Esophagus squamous epithelium (tissue), 5 donors: ENCODE data around the gene MOAP1. TPM values are rescaled to one million over a fixed set of nuclear protein-coding genes. Genes with fewer than 3 reads are reported as not detected.

ENCODE experiments used
- DNase-seq: peaks from one replicate; lab custom pipeline; 2025; lab: John Stamatoyannopoulos, UW
- H3K27ac ChIP-seq, 4 donors: fragments of 200-600 bp; sonication (generic); one replicate each; pipeline ENCODE4 v1.5.1; 2016 to 2019; ENCODE audit warnings: mild to moderate bottlenecking in 1 of 4
- H3K27me3 ChIP-seq, 4 donors: fragments of 200-600 bp; sonication (generic); 1 replicate in 3 of 4; 2 replicates in 1 of 4; pipeline versions ENCODE4 v1.5.1 to v1.6.0; 2017 to 2021; ENCODE audit warnings: antibody characterized with exemption in 1 of 4
- H3K36me3 ChIP-seq, 3 donors: fragments of 200-600 bp; sonication (generic); one replicate each; pipeline ENCODE4 v1.5.1; 2016 to 2019
- H3K4me1 ChIP-seq, 3 donors: fragments of 200-600 bp; sonication (generic); one replicate each; pipeline ENCODE4 v1.5.1; 2017 to 2019
- H3K4me3 ChIP-seq, 4 donors: fragments of 200-600 bp; sonication (generic); 1 replicate in 3 of 4; 2 replicates in 1 of 4; pipeline ENCODE4 v1.5.1; 2016 to 2019; ENCODE audit warnings: mild to moderate bottlenecking in 2 of 4, moderate library complexity in 1 of 4
- H3K9me3 ChIP-seq, 3 donors: fragments of 200-600 bp; sonication (generic); one replicate each; pipeline ENCODE4 v1.5.1; 2016 to 2019
- POLR2A ChIP-seq, 4 donors: fragments of 450-650 bp; IDR thresholded peaks; one replicate each; pipeline ENCODE4 v1.6.1; 2017; ENCODE audit warnings: antibody characterized with exemption in 4 of 4, mild to moderate bottlenecking in 4 of 4, moderate library complexity in 3 of 4
- WGBS, 2 donors: methylation state at CpG; one replicate each; pipeline ENCODE4 v1.1.5; 2018; 5-methylcytosine and 5-hydroxymethylcytosine counted together
- intact Hi-C: fragments of 100-400 bp; cut with DNase I; formaldehyde crosslinking; loops from one replicate; pipeline ENCODE4 v1.15.0; 2022
- total RNA-seq, 4 donors: library from RNA; depleted of rRNA; stranded (reverse); fragments of >200 nt; gene quantifications; one replicate each; pipeline ENCODE4 v1.1.0, GENCODE V29; 2016
- TF ChIP-seq, protein P1 (sequence below), 6 experiments: fragments of 450-650 bp in 4 of 6; fragments of 200-600 bp in 2 of 6; sonication (generic) in 2 of 6; IDR thresholded peaks; one replicate each; pipeline ENCODE4 v1.5.1; 2016 to 2019; ENCODE audit warnings: antibody characterized with exemption in 6 of 6, mild to moderate bottlenecking in 4 of 6, moderate library complexity in 4 of 6
- donor health status: DM: yes; HTN: yes; CAD: no.

The MOAP1 gene
- total RNA-seq, 4 donors from 2014 or later = 4.9 to 28.8 (median 11.5) TPM

DNA sequence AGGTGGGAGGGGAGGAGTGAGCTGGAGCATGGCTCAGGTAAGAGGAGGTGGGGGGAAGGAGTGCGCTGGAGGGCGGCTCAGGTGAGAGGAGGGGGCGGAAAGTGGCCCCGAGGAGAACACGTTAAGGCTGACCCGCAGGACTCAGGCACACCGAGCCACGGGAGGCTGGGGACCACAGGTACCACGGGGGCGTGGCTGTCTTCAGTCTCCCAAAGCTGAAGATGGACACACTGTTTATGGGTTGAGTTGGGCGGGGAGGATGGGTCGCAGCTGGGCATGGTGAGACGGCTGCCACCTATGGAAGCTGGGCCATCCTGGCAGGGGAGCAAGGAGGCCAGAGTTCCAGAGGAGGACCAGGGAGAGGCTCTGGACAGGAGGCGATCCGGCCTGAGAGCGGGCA is 45.8 kb upstream of the MOAP1 start:
- H3K9me3 ChIP-seq = no peaks in the 10 kb centered on the region
- intact Hi-C loops = no loop called here
- 88 to 92% methylated on average over 15 to 16 of the region's 16 CpGs for WGBS, 2 donors
- DNase-seq = no peak
- peaks cover 0 to 36% (median 6%) of the 10 kb centered on the region in 3 donors for H3K36me3 ChIP-seq
- H3K27me3 ChIP-seq = no peaks in the 10 kb centered on the region
- peaks cover 0 to 16% (median 0%) of the 10 kb centered on the region in 3 donors for H3K4me1 ChIP-seq
- no peak for TF ChIP-seq POLR2A (IDR thresholded peaks at IDR 0.05)
- TF ChIP-seq, protein P1, sequence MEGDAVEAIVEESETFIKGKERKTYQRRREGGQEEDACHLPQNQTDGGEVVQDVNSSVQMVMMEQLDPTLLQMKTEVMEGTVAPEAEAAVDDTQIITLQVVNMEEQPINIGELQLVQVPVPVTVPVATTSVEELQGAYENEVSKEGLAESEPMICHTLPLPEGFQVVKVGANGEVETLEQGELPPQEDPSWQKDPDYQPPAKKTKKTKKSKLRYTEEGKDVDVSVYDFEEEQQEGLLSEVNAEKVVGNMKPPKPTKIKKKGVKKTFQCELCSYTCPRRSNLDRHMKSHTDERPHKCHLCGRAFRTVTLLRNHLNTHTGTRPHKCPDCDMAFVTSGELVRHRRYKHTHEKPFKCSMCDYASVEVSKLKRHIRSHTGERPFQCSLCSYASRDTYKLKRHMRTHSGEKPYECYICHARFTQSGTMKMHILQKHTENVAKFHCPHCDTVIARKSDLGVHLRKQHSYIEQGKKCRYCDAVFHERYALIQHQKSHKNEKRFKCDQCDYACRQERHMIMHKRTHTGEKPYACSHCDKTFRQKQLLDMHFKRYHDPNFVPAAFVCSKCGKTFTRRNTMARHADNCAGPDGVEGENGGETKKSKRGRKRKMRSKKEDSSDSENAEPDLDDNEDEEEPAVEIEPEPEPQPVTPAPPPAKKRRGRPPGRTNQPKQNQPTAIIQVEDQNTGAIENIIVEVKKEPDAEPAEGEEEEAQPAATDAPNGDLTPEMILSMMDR (IDR thresholded peaks at IDR 0.05) = no peak
- no peak overlapping the region for H3K27ac ChIP-seq
- H3K4me3 ChIP-seq = no peak overlapping the region

DNA sequence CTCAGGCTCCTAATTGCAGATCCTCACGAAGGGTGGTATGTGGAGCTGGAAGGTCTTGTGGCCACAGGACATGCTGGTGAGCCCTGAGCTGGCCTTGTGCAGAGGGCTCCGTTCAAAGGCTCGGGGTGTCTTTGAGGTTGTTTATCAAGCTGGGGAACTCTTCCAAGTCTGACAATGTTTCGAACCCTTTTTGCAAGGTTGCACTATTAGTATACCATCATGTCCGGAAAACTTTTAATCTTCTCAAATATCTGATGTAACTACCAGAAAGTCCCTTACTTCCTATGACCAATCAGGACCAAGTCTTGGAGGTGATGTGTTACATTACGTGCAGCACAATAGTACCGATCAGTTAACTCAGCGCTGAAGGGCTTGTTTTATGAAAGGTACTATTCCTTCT is 43.9 kb upstream of the MOAP1 start:
- WGBS, 2 donors = 89 to 99% methylated on average over 7 to 8 of the region's 8 CpGs
- Histone ChIP-seq H3K36me3 (peaks cover 0 to 56% (median 6%) of the 10 kb centered on the region in 3 donors), H3K27me3 (no peaks in the 10 kb centered on the region), H3K9me3 (no peaks in the 10 kb centered on the region), H3K4me1 (peaks cover 0 to 16% (median 0%) of the 10 kb centered on the region in 3 donors), H3K27ac (no peak overlapping the region), H3K4me3 (no peak overlapping the region)
- intact Hi-C loops = no loop called here
- TF ChIP-seq POLR2A (IDR thresholded peaks at IDR 0.05) = no peak
- TF ChIP-seq, protein P1 (IDR thresholded peaks at IDR 0.05) = no peak
- DNase-seq = no peak

DNA sequence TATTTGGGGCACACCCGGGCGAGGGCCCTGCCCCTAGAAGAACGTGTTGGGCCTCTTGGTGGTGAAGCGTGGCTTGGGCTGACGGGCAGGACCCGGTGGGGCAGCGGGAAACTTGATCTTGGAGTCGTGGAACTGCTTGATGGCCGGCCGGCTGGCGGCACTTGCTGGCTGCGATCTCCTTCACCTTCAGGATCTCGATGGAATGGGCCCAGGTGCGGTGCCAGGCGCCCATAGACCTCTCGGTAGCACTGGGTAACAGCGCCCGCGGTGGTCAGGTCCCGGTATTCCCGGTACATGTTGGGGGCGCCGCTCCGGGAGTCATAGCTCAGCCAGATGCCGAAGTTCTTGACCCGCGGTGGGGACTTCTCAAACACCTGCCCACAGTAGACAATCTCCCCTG is 38.9 kb upstream of the MOAP1 start:
- intact Hi-C loops = no loop called here
- H3K36me3 ChIP-seq = peaks cover 6 to 99% (median 17%) of the 10 kb centered on the region in 3 donors
- no peak for DNase-seq
- H3K4me3 ChIP-seq = no peak overlapping the region
- no peaks in the 10 kb centered on the region for H3K9me3 ChIP-seq
- no peaks in the 10 kb centered on the region for H3K27me3 ChIP-seq
- TF ChIP-seq, protein P1 (IDR thresholded peaks at IDR 0.05) = no peak
- no peak for TF ChIP-seq POLR2A (IDR thresholded peaks at IDR 0.05)
- no peak overlapping the region for H3K27ac ChIP-seq
- WGBS, 2 donors = 95 to 96% methylated on average over 4 to 14 of the region's 27 CpGs
- H3K4me1 ChIP-seq = no peaks in the 10 kb centered on the region

DNA sequence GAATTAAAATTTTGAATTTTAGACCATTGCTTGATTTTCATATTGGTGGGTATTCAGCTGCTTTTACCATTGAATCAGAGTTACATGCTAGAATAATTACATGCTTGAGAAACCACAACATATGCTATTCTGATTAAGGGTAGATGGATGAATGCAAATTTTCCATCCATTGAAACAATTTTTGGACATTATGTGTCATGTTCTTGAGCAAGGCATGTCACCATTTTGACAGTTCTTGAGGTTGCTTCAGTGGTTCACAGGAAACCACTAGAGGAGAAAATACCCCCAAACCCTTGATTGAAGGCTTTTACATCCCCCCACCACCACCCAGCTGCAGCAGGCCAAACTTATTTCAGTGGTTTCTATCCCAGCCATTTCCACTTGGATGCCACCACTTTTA is 35.8 kb upstream of the MOAP1 start:
- intact Hi-C loops = no loop called here
- TF ChIP-seq, protein P1 (IDR thresholded peaks at IDR 0.05) = no peak
- TF ChIP-seq POLR2A (IDR thresholded peaks at IDR 0.05) = no peak
- no peak overlapping the region for H3K4me3 ChIP-seq
- H3K27ac ChIP-seq = no peak overlapping the region
- no peaks in the 10 kb centered on the region for H3K9me3 ChIP-seq
- DNase-seq = no peak
- no peaks in the 10 kb centered on the region for H3K27me3 ChIP-seq
- peaks cover 6 to 99% (median 10%) of the 10 kb centered on the region in 3 donors for H3K36me3 ChIP-seq
- H3K4me1 ChIP-seq = no peaks in the 10 kb centered on the region

DNA sequence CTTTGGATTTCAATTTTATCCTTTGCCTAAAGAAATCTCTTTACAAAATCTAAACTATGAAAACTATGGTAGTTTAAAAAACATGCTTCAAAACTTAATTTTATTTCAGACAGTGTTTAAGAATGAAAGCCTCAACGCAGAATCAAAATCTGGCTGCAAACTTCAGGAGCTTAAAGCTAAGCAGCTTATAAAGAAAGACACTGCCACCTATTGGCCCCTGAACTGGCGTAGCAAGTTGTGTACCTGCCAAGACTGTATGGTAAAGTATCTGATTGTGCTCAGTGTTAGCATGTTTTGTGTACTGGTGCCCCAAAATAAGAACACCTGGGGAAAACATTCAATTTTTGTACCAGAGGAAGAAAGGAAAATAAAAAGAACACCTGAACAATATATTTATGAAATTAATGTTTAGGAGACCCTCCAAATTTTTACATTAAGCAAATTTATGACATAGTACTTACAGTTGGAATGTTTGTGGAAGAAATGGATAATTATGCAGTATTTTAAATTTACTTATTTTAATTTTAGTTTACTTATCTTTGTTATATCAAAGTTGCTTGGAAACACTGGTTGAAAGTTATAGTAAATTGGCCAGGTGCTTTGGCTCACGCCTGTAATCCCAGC is 34.5 kb upstream of the MOAP1 start:
- Histone ChIP-seq H3K4me1 (no peaks in the 10 kb centered on the region), H3K9me3 (no peaks in the 10 kb centered on the region), H3K27me3 (no peaks in the 10 kb centered on the region), H3K4me3 (no peak overlapping the region), H3K27ac (no peak overlapping the region), H3K36me3 (peaks cover 6 to 99% (median 14%) of the 10 kb centered on the region in 3 donors)
- intact Hi-C loops = no loop called here
- no peak for TF ChIP-seq POLR2A (IDR thresholded peaks at IDR 0.05)
- TF ChIP-seq, protein P1 (IDR thresholded peaks at IDR 0.05) = peak in 5 of 6 experiments; percentile 33 to 65 (median 42)
- 43 to 44% methylated on average over 3 of the region's 3 CpGs for WGBS, 2 donors
- no peak for DNase-seq
